HG02571 (cell line): ENCODE results near the gene ELF5.

ENCODE experiments used
- ATAC-seq: cut with Tn5 transposase; IDR thresholded peaks from one replicate; pipeline ENCODE4 v1.9.1; 2021; ENCODE audit warnings: mild to moderate bottlenecking, moderate library complexity; ENCODE audit not compliant: unreplicated experiment

Gene ELF5

DNA sequence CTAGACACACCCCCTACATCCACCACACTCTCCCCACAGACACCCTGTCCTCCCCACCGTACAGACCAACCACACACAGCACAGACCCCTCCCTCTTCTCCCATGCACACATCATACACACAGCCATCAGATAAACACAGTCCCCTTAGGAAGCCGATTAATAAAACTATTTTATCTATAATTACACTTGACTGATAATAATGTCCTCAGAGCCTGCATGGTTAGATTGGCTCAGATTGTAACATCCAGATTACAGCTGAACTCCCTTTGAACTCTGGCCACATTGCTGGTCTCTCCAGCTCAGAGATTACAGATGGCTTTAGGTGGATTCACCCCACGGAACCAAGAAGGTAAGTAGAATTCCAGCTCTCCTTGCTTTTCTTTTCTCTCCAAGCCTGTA lies 9.5 kb upstream of the ELF5 start:
- ATAC-seq = no peak

DNA sequence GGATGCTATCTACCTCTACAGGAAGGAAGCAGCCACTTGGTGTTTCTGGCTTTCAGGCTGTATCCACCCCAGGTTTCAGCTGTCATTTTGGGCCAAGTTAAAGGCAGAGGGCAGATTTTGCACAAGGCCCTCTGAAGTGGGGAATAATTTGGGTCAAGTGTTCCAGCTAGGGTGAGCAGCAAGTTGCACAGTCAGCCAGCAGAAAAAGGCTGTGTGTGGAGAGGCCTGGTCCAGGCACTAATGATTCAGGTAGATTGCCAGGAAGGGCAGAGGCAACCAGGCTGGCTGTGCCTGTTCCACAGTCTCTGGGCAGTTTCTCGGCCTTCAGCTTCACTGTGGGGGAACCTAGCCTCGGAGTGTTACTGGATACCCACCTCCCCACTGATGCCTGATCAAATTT lies 8.6 kb upstream of the ELF5 start:
- ATAC-seq = no peak

DNA sequence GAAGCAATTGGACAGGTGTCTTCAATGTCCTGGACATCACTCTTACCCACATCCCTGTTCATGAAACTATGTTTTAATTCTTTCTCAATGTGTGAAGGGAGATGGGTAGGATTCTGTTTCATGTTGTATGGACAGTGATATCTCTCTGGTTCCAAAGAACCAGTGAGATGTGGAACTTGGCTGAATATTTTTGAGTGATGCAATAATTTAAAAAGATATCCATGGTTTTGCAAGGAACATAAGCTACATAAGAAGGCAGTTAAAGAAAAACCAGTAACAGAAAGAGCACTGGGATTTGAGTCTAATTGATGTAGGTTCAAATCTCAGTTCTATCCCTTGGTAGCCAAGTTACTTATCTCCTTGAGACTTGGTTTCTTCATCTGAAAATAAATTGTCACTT lies 7.7 kb upstream of the ELF5 start:
- ATAC-seq = no peak

DNA sequence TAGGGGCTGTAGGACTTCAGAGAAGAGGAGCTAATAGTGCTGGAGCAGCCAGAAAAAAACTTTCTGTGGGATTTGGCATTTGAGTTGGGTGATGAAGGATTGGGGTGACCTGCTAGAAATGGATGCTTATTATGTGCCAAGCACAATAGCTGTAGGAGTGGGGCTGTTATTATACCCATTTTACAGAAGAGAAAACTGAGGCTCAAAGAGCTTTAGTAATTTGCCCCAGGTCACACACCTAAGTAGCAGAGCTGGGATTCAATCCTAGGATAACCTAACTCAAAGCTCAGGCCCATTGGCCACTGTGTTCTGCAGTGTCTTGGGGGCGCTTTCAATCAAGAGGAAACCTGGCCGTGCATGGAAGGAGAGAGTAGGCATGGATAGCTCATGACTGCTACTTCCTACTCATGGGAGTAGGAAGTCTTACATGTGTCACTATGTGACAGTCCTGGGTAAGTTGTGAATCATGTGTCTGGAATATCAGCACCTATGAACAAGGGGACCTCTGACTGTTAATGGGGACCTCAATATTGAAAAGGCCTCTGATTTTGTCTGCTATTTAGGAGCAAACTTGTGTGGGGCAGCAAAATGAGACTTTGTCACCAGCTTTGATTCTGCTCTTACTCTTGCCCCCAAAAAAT lies 6.1 kb upstream of the ELF5 start:
- no peak for ATAC-seq

DNA sequence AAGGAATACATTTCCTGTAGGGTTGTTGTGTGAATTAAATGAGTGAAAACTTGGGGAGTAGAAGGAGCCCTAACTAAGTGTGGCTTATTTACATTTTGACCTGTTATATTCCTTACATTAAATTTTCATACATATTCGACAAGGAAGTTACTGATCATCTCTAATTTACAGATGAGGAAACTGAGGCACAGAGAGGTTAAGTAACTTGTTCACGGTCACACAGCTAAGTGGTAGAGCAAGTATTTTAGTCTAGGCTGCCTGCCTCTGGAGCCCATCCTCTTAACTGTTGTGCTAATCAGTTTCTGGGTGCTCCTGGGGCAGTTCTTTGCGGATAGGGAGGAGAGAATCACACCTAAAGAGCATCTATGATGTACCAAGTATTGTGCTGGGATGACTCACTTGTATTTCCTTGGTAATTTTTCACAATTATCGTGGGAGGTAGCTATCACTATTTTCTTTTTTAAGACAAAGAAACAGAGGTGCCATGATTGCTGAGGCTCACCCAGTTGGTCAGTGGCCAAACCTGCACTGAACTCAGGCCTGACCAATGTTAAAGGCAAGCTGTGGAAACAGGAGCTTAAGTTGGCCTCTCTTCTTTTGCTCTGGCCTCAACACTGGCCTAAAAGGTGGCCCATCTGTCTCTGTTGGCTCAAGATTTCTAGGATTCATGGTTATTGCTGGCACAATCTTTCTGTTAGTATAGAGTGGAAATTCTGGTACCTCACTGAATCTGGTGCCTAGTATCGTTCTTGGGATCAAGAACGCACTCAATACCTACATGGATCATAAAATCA lies 2.9 kb upstream of the ELF5 start:
- ATAC-seq = no peak

DNA sequence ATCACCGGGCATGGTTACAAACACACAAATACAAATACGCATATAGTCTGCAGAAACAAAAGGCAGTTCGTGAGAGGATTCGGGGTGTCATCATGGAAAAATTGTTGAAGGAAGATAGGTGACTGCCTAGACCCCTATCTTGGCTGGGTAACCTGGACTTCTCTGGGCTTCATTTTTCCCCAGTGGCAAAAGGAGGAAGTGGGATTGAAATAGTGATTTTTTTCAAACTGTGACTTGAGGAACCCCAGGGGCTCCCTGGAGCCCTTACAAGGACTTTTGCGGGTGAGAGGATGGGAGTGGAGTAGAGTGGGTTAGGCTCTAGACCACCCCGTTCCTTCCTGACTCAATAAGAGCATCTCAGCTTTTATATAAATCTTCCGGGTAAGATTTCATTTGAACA lies 1.0 kb upstream of the ELF5 start:
- ATAC-seq = no peak

DNA sequence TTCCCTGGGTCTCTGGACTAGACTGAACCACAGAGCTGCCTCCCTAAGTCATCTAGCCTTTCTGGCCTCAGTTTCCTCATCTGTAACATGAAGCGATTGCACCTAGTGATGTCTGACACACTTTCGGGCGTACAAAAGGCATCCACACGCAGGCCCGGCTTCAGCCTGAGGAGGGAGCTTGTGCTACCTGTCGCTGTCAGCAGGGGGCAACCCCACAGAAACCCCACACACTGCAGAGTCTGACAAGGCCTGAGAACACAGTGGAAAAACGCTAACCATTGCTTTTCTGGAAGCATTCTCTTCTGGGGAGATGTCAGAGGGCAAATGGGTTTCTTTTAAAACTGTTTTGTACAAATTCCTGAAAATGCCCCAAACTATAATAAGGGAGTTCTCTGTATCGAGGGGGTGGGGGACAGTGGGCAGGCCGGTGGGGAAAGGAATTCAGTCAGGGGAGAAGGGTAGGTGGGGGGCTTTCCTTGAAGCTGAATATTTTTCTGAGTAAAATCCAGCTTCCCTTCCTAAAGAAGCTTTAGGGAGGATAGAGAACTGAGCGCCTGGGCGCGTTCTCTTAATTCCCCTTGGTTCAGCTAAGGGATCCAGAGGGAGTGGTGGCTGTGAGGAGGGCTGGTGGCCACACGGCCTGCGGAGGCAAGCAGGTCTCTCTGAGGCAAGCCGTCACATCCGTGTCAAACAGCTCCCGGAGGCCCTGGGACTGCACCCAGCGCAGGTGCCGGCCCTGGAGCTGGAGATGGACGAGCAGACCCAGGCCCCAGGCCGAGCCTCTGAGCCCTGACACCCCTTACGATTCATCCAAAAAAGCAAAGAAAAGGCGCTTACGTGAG lies 533 bp downstream of the ELF5 start:
- ATAC-seq = peak; percentile 75

DNA sequence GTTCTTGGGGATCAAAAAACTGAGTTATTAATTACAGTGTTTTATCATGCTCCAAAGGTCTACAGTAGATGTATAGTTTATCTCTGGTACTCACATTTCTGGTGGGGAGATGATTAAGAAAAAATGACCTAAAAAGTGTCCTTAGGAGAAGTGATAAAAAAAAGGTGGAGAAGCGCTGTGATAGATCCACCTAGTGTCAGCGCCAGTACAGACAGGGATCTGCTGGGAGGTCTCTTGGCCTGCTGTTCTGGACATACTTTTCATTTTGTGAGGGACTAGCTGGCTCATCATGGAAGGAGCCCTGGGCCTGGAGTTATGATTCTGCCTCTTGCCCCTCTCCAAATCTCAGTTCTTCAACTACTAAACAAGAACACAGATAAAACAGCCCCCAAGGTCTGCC lies 2.9 kb downstream of the ELF5 start:
- ATAC-seq = no peak

DNA sequence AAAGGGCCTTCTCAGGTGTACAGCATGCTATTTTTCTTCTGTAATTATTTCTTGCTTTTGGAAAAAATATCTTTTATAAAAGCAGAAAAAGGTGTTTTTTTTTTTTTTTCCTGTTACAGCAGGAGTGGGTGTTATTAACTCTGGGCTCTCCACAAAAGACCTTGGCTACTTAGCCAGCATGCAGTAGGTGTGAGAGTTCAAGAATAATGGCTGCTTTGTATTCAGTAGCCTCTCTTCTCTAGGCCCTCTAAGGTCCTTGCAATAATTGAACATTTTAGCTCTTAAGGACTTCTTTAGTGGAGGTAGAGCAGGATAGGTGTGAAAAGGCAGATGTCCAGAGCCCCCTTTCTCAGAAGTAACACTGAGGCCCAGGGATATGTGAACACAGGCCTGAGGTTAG lies 3.4 kb downstream of the ELF5 start:
- no peak for ATAC-seq

DNA sequence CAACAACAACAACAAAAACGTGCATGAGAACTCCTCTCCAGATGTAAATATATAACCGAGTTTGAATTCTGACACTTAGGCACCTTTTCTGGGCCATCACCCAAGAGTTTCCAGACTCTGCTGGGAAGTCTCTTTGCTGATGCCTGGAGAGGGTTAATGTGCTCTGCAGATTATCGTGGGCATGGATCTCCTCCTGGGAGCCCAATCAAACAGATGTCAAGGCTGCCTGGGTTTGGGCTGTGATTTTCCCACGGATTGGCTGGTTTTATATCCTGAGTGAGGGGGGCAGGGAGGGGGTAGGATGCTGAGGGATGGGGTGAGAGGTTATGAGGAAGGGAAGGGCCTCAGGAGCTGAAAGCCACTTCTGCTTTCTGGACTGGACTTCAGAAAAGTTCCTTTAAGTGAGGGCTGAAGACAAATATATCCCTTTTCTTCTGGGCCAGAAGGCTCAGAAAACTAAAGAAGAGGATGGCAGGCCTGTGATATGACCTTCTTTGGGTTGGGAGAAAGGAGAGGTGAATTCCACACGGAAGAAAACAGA lies 4.2 kb downstream of the ELF5 start:
- no peak for ATAC-seq

DNA sequence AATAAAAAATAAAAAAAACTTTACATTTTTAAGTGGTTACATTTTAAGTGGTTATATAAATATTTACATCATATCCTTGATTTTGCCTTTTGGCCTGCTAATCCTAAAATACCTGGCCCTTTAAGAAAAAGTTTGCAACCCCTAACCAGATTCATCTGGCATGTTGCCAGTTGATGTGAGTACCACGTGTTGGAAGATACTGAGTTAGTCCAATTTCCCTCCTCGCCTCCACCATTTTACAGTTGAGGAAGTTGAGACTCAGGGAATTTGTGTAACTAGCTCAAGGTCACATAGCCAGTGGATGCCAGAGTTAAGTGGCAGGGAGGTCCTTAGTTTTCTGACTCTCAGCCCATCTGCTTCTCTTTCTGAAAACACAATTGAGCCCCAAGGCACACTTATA lies 5.1 kb downstream of the ELF5 start:
- no peak for ATAC-seq

DNA sequence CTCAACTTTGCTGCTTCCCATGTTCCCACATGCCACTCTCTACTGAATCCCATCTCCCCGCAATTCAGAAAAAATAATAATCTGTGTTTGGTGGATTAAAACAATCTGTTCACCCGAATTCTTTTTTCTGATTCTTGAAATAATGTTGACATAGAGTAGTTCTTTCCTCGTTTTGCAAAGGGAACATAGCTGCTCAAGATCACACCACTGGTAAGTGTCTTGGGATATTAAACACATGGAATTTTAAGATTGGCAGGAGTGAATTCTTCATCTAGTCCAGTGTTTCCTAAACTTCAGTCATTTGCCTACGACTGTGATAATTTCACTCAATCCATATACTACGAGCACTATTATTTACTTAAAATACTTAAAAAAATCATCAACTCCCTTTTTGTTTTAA lies 6.0 kb downstream of the ELF5 start:
- ATAC-seq = no peak

DNA sequence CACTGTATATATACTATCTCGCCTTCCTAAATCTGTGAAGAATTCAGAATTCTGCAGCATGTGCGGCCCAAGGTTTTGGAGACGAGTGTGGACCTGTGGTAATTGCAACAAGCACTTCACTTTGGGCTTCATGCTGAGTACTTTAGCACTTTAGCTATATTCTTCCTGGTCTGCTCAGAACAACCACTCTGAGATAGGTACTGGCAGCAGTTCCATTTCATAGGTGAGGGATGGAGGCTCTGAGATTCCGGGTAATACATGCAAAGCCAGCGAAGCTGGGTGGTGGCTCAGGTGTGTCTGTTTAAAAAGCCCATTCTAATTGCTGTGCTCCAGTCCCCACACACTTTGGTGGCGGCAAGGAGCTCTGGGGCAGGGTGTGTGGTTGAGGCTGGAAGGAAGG lies 6.4 kb downstream of the ELF5 start:
- no peak for ATAC-seq

DNA sequence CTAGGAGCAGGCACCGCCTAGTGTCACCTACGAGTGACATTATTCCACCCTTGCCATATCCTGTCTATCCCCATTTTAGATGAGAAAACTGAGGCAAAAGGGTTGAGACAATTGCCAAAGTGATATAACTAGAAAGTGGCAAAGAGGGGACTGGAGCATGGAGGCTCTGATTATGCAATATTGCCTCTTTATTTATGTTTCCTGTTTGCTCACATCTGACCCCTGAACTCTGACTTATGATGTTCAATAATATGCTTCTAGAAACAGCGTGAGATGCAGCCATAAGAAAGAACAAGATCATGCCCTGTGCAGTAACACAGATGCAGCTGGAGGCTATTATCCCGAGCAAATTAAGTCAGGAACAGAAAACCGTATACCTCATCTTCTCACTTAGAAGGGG lies 7.7 kb downstream of the ELF5 start:
- no peak for ATAC-seq

DNA sequence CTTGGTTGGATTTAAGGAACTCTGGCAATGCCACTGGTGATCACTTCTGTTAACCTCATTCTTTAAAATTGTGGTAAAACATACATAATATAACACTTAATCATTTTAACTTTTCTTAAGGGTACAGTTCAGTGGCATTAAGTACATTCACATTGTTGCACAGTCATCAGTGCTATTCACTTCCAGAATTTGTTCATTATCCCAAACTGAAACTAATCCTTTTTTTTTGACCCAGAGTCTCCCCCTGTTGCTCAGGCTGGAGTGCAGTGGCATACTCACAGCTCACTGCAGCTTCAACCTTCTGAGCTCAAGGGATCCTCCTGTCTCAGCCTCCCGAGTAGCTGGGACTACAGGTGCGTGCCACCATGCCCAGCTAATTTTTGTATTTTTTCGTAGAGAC lies 10.6 kb downstream of the ELF5 start:
- no peak for ATAC-seq

DNA sequence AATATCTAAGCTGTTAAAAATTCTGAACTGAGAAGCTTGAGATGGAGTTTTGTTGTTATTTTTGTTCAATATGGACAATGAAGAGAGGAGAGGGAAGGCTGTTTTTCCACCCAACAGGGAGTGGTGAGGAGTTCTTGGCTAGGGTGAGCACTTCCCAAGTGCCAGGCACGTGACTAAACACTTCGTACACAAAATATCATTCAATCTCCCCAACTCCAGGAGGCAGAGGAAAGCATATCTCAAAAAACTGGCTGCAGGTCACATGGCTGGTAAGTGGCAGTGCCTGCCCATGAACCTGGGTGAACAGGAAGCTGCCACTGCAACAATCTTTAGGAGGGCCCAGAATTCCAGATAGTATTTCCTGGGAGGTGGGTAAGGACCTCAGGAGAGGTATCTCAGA lies 11.6 kb downstream of the ELF5 start:
- no peak for ATAC-seq

DNA sequence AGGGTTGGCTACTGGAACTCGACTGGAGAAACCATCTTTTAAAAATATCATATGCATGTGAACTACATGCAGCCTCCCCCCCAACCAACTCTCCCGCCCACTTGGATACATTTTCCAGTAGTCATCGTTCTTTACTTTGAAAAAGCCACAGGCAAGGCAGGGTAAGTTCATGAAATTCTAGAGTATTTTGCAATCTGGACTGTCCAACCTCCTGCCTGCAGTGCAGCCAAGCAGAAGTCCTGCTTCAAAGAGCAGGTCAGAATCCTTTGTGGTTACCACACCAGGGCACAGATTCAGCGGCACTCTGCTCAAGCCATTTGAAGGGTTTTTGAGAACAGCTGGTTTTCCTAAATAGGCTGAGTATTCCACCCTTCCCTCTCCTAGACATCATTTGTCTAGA lies 12.1 kb downstream of the ELF5 start:
- ATAC-seq = no peak

DNA sequence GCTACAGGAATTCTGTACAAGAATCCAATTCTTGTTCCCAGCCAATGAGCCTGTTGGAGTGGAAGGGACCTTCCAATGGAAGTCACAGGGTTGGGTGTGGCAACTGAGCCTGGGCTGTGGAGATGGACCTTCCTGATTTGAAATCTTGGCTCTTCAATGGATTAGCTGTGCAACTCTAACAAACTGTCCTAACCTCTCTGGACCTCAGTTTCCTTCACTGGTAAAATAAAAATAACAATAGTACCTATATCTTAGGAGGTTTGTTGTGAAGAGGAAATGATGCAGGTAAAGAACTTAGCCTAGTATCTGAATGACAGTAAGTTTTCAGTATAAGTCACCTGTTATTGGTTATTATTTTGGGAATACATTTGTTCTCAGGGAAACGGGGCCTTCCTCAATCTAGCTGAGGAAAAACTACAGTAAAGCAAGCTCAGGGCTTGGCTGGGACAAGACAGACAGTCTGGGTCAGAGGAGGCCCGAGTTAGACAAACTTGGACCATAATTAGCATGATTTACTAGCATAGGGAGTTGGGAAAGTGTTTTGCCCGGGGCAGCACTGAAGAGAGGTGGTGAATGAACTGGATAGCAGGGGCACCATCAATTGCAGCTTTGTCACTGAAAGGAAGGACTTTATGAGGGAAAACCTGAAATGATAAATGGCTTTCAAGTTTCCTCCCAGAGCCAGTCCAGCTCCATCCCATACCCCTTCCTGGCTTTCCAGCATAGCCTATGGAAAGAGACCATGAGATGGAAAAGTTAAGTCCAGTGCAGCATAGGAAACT lies 13.7 kb downstream of the ELF5 start:
- ATAC-seq = no peak

DNA sequence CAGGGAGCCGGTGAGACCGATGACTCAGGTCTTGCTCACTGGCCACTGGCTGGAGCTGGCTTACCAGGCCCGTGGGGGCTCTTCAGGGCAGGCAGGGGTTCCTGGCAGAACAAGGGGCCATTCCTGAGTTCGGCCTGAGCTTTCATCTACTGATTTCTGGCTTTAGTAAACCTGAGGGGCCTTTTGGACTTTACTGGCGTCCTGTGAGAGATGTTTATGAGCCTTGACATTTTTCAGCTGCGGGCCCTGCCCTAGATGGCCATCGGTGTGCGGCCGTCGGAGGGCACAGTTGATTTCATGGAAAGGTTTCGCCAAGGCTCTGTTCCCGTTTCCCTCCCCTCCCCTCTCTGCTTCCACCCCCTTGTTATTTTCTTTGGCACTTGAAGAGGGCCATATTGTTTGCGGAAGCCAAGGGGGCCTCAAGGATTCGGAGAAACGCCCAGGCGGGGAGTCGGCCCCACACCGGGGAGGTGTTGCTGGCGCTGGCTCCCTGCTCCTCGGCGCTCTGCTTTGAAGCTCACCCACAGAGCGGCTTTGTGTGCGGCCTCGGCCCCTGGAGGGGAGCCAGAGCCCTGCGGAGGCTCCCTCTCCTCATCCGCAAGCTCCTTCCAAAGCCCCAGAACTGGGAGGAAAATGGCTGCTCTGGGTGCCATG lies 17.7 kb downstream of the ELF5 start:
- no peak for ATAC-seq

DNA sequence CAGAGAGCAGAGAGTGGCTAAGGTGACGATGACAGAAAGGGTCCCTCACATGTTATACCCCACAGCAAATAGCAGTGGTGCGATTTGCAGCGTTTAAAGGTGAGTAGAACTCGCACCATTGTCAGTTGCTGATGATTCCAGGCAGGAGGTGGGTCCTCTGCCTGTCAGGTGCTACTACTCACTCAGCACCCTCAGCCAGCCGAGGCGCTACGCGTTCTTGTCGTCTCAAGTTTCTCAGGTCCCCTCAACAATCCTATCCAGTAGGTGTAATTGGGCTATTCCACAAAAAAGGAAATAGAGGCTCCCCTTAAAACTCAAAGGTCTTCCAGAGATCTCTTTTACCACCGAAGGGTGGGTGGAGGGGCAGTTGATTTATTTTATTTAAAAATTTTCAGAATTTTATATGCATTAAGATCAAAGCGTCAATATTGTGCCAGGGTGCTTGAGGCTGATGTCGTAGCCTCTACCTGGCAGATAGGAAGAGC lies 18.3 kb downstream of the ELF5 start:
- no peak for ATAC-seq
